ENCODE measurements around the gene CRIM1. TPM values are rescaled to one million over a fixed set of nuclear protein-coding genes. Genes with fewer than 3 reads are reported as not detected.

Gene CRIM1
- total RNA-seq, 2 donors from 2014 or later, result 217 to 465 TPM

DNA sequence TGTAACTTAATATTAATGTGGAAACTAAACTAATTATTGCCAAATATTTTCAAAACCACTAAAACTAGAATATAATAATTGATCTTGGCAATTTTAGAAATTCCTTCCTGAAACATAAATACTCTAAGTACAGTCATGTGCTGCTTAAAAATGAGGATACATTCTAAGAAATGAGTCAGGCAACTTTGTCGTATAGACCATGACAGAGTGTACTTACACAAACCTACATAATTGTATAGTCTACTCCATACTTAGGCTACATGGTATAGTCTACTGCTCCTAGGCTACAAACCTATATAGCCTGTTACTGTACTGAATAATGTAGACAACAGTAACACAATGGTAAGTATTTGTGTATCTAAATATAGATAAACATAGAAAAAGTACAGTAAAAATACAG, 214.8 kb downstream of the CRIM1 start:
- H3K36me3 ChIP-seq, result no peaks in the 10 kb centered on the region
- ATAC-seq (ENCODE audit: insufficient number of reproducible peaks, low FRiP score, low read depth) (no peak), DNase-seq (ENCODE audit: low spot score) (no peak)
- H3K4me3 ChIP-seq, result no peak overlapping the region
- no peak overlapping the region for H3K27ac ChIP-seq
- H3K27me3 ChIP-seq (replicated peaks; ENCODE audit: insufficient read depth), result no peaks in the 10 kb centered on the region
- peaks cover 0 to 2% of the 10 kb centered on the region in 2 donors for H3K4me1 ChIP-seq (ENCODE audit: control insufficient read depth in 1 of 2, low read depth in 2 of 2)
- TF ChIP-seq, protein P1, sequence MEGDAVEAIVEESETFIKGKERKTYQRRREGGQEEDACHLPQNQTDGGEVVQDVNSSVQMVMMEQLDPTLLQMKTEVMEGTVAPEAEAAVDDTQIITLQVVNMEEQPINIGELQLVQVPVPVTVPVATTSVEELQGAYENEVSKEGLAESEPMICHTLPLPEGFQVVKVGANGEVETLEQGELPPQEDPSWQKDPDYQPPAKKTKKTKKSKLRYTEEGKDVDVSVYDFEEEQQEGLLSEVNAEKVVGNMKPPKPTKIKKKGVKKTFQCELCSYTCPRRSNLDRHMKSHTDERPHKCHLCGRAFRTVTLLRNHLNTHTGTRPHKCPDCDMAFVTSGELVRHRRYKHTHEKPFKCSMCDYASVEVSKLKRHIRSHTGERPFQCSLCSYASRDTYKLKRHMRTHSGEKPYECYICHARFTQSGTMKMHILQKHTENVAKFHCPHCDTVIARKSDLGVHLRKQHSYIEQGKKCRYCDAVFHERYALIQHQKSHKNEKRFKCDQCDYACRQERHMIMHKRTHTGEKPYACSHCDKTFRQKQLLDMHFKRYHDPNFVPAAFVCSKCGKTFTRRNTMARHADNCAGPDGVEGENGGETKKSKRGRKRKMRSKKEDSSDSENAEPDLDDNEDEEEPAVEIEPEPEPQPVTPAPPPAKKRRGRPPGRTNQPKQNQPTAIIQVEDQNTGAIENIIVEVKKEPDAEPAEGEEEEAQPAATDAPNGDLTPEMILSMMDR (IDR thresholded peaks at IDR 0.05), result no peak
- no peaks in the 10 kb centered on the region for H3K9me3 ChIP-seq

DNA sequence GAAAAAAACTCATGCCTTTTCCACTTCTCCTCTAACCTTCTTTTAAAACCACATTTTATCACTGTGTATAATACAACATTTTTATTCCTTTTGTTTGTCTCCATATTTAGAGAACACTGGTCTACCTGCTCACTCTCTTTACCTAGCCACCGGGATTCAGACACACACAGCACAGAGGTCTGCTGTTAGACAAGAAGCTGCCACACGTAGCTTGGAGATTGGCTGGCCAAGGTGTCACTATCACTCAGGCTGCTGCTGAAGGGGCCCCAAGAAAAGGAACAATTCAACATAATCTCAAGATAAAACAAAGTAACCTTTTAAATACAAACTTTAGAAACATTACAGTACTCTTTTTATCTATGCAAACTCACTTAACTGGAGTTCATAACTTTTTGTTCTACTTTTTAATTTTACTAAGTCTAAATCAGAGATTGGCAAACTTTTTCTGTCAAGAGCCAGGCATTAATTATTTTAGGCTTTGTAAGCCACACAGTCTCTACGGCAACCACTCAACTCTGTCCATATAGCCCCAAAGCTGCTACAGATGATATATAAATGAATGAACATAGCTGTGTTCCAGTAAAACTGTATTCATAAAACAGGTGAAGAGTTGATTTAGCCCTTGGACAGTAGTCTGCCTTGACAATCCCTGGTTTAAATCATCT, 216.6 kb downstream of the CRIM1 start:
- no peaks in the 10 kb centered on the region for H3K9me3 ChIP-seq
- ATAC-seq (ENCODE audit: insufficient number of reproducible peaks, low FRiP score, low read depth) (no peak), DNase-seq (ENCODE audit: low spot score) (no peak)
- no peaks in the 10 kb centered on the region for H3K27me3 ChIP-seq (replicated peaks; ENCODE audit: insufficient read depth)
- H3K4me1 ChIP-seq (ENCODE audit: control insufficient read depth in 1 of 2, low read depth in 2 of 2), result peaks cover 0 to 2% of the 10 kb centered on the region in 2 donors
- H3K36me3 ChIP-seq, result no peaks in the 10 kb centered on the region
- no peak overlapping the region for H3K27ac ChIP-seq
- no peak overlapping the region for H3K4me3 ChIP-seq
- TF ChIP-seq, protein P1 (IDR thresholded peaks at IDR 0.05), result no peak

DNA sequence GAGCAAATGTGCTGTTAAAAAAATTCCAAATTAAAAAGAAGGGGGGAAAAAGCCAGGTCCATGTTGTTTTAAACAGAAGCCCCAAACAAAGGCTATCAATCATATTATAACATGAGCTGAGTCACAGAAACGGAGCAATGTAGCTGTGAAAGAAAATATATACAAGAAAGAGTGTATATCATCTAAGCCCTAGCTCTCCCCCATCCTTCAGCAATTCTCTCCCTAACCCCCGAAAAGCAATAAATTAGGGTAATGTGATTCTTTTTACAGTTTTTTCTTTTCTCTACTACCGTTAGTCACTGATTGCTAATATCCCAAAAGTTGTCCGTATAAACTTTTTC, 217.1 kb downstream of the CRIM1 start:
- no peaks in the 10 kb centered on the region for H3K9me3 ChIP-seq
- peaks cover 4% of the 10 kb centered on the region for H3K36me3 ChIP-seq
- ATAC-seq (ENCODE audit: insufficient number of reproducible peaks, low FRiP score, low read depth) (no peak), DNase-seq (ENCODE audit: low spot score) (no peak)
- no peak overlapping the region for H3K27ac ChIP-seq
- H3K4me3 ChIP-seq, result no peak overlapping the region
- TF ChIP-seq, protein P1 (IDR thresholded peaks at IDR 0.05), result no peak
- H3K27me3 ChIP-seq (replicated peaks; ENCODE audit: insufficient read depth), result no peaks in the 10 kb centered on the region
- peaks cover 0 to 2% of the 10 kb centered on the region in 2 donors for H3K4me1 ChIP-seq (ENCODE audit: control insufficient read depth in 1 of 2, low read depth in 2 of 2)

DNA sequence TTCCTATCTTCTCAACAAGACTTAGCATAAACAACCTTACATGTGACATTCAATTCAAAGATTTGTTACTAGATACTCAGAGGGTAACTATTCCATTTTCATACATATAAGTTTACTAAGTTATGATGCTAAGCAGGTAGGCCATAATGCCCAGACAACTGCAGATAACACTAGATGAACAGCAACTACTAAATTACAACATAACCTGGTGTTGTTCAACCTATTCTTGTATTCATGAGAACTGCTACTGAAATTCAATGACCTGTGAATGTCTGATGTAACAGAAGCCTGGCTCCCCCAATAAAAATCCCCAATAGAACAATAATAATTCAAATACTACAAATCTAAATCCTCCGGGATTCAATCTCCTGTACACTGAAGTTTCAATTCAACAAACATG, 217.6 kb downstream of the CRIM1 start:
- TF ChIP-seq, protein P1 (IDR thresholded peaks at IDR 0.05), result no peak
- H3K4me1 ChIP-seq (ENCODE audit: control insufficient read depth in 1 of 2, low read depth in 2 of 2), result peaks cover 0 to 2% of the 10 kb centered on the region in 2 donors
- ATAC-seq (ENCODE audit: insufficient number of reproducible peaks, low FRiP score, low read depth) (no peak), DNase-seq (ENCODE audit: low spot score) (no peak)
- H3K4me3 ChIP-seq, result no peak overlapping the region
- H3K36me3 ChIP-seq, result peaks cover 7% of the 10 kb centered on the region
- no peaks in the 10 kb centered on the region for H3K27me3 ChIP-seq (replicated peaks; ENCODE audit: insufficient read depth)
- no peaks in the 10 kb centered on the region for H3K9me3 ChIP-seq
- H3K27ac ChIP-seq, result no peak overlapping the region

DNA sequence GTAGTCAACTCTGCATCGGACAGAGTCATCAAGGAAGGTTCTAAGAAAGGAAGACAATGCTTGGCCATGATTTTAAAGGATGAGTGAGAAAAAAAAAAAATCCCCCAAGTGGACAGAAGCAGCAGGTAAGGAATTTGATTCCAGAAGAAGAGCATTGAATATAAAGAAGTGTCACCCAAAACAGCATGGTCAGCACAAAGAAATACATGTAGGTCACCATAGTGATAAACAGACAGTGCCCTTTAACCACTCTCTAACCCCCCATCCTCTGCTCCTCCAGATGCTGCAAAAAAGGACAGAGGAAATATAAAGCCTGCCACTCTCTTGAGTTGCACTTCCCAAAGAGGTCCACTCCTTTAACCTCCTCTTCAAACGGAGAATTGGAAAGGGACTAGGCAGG, 219.0 kb downstream of the CRIM1 start:
- peaks cover 0 to 1% of the 10 kb centered on the region in 2 donors for H3K4me1 ChIP-seq (ENCODE audit: control insufficient read depth in 1 of 2, low read depth in 2 of 2)
- ATAC-seq (ENCODE audit: insufficient number of reproducible peaks, low FRiP score, low read depth), result no peak

More for the DNA sequence above, 219.0 kb downstream of the CRIM1 start:
- no peak overlapping the region for H3K4me3 ChIP-seq
- no peak for DNase-seq (ENCODE audit: low spot score)
- H3K27me3 ChIP-seq (replicated peaks; ENCODE audit: insufficient read depth), result no peaks in the 10 kb centered on the region
- TF ChIP-seq, protein P1 (IDR thresholded peaks at IDR 0.05), result no peak
- no peak overlapping the region for H3K27ac ChIP-seq
- H3K9me3 ChIP-seq, result no peaks in the 10 kb centered on the region
- peaks cover 15% of the 10 kb centered on the region for H3K36me3 ChIP-seq

Data from thoracic aorta (tissue), 2 donors.